Progenitor cell of endocrine pancreas (in vitro differentiated cells): Measurements from ENCODE around the gene SRPRA. TPM values are rescaled to one million over a fixed set of nuclear protein-coding genes. Genes with fewer than 3 reads are reported as not detected.

Experiments
- DNase-seq: peaks from one replicate; pipeline ENCODE4 v3.0.0; 2021; ENCODE audit warnings: low spot score; ENCODE audit not compliant: unreplicated experiment
- H3K27ac Mint-ChIP-seq: 2 replicates; pipeline ENCODE4 v1.8.0; 2021; ENCODE audit warnings: mild to moderate bottlenecking, moderate library complexity, mixed read lengths
- H3K27me3 Mint-ChIP-seq: 2 replicates; pipeline ENCODE4 v1.8.0; 2021; ENCODE audit warnings: mixed read lengths
- H3K36me3 Mint-ChIP-seq: 2 replicates; pipeline ENCODE4 v1.8.0; 2022; ENCODE audit warnings: mixed read lengths; ENCODE audit not compliant: insufficient read depth
- H3K4me1 Mint-ChIP-seq: 2 replicates; pipeline ENCODE4 v1.8.0; 2021; ENCODE audit warnings: low read depth, mixed read lengths
- H3K4me3 Mint-ChIP-seq: 2 replicates; pipeline ENCODE4 v1.8.0; 2021; ENCODE audit warnings: low read depth, mild to moderate bottlenecking, moderate library complexity, mixed read lengths
- H3K9me3 Mint-ChIP-seq: 2 replicates; pipeline ENCODE4 v1.8.0; 2021; ENCODE audit warnings: low read depth, mixed read lengths
- total RNA-seq: library from RNA; stranded (reverse); gene quantifications from 2 replicates; pipeline ENCODE4 v1.2.1, GENCODE V29; 2021
- TF ChIP-seq, protein P1 (sequence below): fragments of 200-600 bp; sonication (generic); IDR thresholded peaks from one replicate; pipeline ENCODE4 v1.5.0; 2021; ENCODE audit warnings: antibody characterized with exemption, mild to moderate bottlenecking; ENCODE audit not compliant: unreplicated experiment

Gene SRPRA
- total RNA-seq, 1 donor from 2014 or later = 79.2 TPM

DNA sequence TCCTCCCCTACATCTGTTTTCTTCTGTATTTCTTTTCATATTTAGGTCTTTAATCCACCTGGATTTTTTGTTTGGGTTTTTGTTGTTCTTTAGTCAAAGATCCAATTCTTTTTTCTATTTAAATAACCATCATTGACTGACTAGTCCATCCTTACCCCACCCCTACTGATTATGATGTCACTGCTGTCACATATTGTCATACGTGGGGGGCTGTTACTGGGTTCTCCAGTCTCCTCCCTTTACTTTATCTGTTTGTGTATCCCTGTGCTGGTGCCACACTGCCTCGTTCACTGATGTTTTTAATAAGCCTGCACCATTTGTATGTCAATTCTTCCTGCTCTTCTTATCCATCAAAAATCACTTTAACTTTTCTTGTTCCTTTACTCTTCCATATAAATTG, 28.3 kb upstream of the SRPRA start:
- no peak overlapping the region for H3K27ac Mint-ChIP-seq
- no peak for DNase-seq
- H3K9me3 Mint-ChIP-seq = no peaks in the 10 kb centered on the region
- TF ChIP-seq, protein P1, sequence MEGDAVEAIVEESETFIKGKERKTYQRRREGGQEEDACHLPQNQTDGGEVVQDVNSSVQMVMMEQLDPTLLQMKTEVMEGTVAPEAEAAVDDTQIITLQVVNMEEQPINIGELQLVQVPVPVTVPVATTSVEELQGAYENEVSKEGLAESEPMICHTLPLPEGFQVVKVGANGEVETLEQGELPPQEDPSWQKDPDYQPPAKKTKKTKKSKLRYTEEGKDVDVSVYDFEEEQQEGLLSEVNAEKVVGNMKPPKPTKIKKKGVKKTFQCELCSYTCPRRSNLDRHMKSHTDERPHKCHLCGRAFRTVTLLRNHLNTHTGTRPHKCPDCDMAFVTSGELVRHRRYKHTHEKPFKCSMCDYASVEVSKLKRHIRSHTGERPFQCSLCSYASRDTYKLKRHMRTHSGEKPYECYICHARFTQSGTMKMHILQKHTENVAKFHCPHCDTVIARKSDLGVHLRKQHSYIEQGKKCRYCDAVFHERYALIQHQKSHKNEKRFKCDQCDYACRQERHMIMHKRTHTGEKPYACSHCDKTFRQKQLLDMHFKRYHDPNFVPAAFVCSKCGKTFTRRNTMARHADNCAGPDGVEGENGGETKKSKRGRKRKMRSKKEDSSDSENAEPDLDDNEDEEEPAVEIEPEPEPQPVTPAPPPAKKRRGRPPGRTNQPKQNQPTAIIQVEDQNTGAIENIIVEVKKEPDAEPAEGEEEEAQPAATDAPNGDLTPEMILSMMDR = no peak
- H3K36me3 Mint-ChIP-seq = peaks cover 8% of the 10 kb centered on the region
- H3K4me1 Mint-ChIP-seq = no peaks in the 10 kb centered on the region
- no peak overlapping the region for H3K4me3 Mint-ChIP-seq
- H3K27me3 Mint-ChIP-seq = no peaks in the 10 kb centered on the region

DNA sequence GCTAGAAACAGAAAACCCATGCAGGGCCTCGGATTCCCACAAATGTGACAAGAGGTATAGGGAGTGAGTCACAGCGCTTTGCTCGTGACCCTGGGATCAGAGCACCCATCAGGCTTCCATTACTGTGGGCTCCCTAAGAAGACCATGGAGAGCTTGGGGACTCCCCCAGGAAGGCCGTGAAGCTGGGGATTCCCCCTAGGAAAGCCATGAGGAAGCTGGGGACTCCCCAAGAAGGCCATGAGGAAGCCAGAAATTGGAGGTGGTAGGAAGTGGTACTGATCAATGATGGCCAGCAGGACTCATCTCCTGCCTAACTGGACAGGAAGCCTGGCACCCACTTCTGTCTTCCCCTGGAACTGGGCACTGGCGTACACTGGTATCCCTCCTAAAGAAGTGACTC, 25.0 kb upstream of the SRPRA start:
- H3K4me1 Mint-ChIP-seq = peaks cover 6% of the 10 kb centered on the region
- H3K27ac Mint-ChIP-seq = no peak overlapping the region
- H3K9me3 Mint-ChIP-seq = no peaks in the 10 kb centered on the region
- H3K27me3 Mint-ChIP-seq = no peaks in the 10 kb centered on the region
- H3K36me3 Mint-ChIP-seq = peaks cover 5% of the 10 kb centered on the region
- TF ChIP-seq, protein P1 = no peak
- DNase-seq = no peak
- H3K4me3 Mint-ChIP-seq = no peak overlapping the region

DNA sequence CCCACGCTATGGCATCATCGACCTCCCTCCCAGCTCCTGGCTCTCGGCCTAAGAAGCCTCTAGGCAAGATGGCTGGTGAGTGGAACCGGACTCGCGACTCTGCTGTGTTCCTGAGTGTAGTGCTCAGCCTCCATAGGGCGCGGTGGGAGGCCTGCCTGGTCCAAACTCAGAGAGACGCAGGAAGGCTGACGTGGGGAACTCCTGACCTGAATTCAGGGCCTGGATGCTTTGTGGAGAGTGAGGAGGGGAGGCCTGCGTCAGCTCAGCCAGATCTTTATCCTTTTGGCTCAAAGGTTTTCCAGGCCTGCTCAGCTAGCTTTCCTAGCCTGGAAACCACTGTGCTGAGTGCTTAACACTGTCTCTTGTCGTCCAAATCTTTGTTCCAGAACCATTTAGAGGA, 22.2 kb upstream of the SRPRA start:
- TF ChIP-seq, protein P1 = no peak
- H3K36me3 Mint-ChIP-seq = peaks cover 4% of the 10 kb centered on the region
- peaks cover 6% of the 10 kb centered on the region for H3K4me1 Mint-ChIP-seq
- no peak for DNase-seq
- no peak overlapping the region for H3K4me3 Mint-ChIP-seq
- H3K27me3 Mint-ChIP-seq = no peaks in the 10 kb centered on the region
- H3K27ac Mint-ChIP-seq = no peak overlapping the region
- no peaks in the 10 kb centered on the region for H3K9me3 Mint-ChIP-seq

DNA sequence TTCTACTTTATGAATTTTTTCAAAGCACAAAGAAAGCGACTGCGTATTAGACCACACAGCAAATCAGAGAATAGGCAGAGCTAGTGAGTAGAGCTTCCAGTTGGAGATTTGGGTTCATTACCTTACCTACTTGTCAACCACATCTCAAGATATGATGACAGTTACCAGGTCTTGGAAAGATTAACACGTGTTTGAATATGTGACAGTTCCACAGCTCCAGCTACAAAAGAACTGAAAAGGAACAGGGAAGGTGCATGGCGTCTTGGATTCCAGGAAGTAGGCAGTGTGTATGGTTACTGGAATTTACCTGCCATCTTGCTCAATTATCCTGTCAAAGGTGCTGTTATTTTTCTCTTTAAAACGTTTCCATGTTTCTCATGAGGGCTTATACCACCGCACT, 19.5 kb upstream of the SRPRA start:
- no peak overlapping the region for H3K4me3 Mint-ChIP-seq
- DNase-seq = no peak
- TF ChIP-seq, protein P1 = no peak
- no peak overlapping the region for H3K27ac Mint-ChIP-seq
- no peaks in the 10 kb centered on the region for H3K9me3 Mint-ChIP-seq
- peaks cover under 1% of the 10 kb centered on the region for H3K36me3 Mint-ChIP-seq
- no peaks in the 10 kb centered on the region for H3K27me3 Mint-ChIP-seq
- H3K4me1 Mint-ChIP-seq = peaks cover 12% of the 10 kb centered on the region

GRCh38 chr11:126284829-126285228, 16.1 kb upstream of the SRPRA start:
- Mint-ChIP-seq H3K27ac (no peak overlapping the region), H3K4me1 (peaks cover 15% of the 10 kb centered on the region), H3K36me3 (no peaks in the 10 kb centered on the region), H3K27me3 (no peaks in the 10 kb centered on the region), H3K9me3 (no peaks in the 10 kb centered on the region), H3K4me3 (peak overlapping the region; percentile 45)
- TF ChIP-seq, protein P1 = no peak
- no peak for DNase-seq
